ENCODE measurements around the gene MAP4K5. TPM values are rescaled to one million over a fixed set of nuclear protein-coding genes. Genes with fewer than 3 reads are reported as not detected.

The MAP4K5 gene
- polyA plus RNA-seq, 2 of the 4 experiments (the other 2 are of a cell fraction): 18.7 to 30.8 TPM

GRCh38 chr14:50533241-50533705, 904 bp upstream of the MAP4K5 start:
- no peak for DNase-seq (ENCODE audit: low read depth in 1 of 2, low spot score in 1 of 2)
- no peak for FAIRE-seq
- no peak for ATAC-seq
- ChIA-PET CTCF (no interaction called here), POLR2A (interaction anchor here (1.2 kb wide), 1 partner anchor 212 kb away, joined by 3 read pairs; no protein-coding TSS in a partner anchor)
- Histone ChIP-seq H3K4me1 (peaks cover 32% of the 10 kb centered on the region), H3K4me2 (peak overlapping the region; percentile 88), H3K9me3 (no peaks in the 10 kb centered on the region), H3K27ac (peak overlapping the region; percentile 94 to 99; a peak in 4 of 6 replicates), H3K4me3 (peak overlapping the region; percentile 83; the same call in 2 of the 3 replicates)
- TF ChIP-seq EHF (CRISPR knock-in tag; IDR thresholded peaks at IDR 0.05): no peak
- no peak for TF ChIP-seq CBX2 (IDR thresholded peaks at IDR 0.05; ENCODE audit: borderline replicate concordance, low read depth)
- no peak for TF ChIP-seq REST (IDR thresholded peaks at IDR 0.05)
- no peak for TF ChIP-seq ZC3H11A (IDR thresholded peaks at IDR 0.05)
- no peak for TF ChIP-seq CBX8 (IDR thresholded peaks at IDR 0.05)
- TF ChIP-seq CHD2 (IDR thresholded peaks at IDR 0.05; ENCODE audit: low read length, partially characterized antibody): no peak
- no peak for TF ChIP-seq KDM1A (IDR thresholded peaks at IDR 0.05; ENCODE audit: low read depth)
- no peak for TF ChIP-seq RAD21 (conservative IDR thresholded peaks at IDR 0.05 in 1 of 2, IDR thresholded peaks at IDR 0.05 in 1 of 2)
- no peak for TF ChIP-seq HMGXB4 (CRISPR knock-in tag; IDR thresholded peaks at IDR 0.05; ENCODE audit: borderline replicate concordance)
- TF ChIP-seq POLR2A (IDR thresholded peaks at IDR 0.05; ENCODE audit: low read length): no peak
- TF ChIP-seq PHF8 (IDR thresholded peaks at IDR 0.05; ENCODE audit: borderline replicate concordance, low read depth): no peak
- 47% methylated on average over 5 of the region's 5 CpGs for WGBS (ENCODE audit: missing lambda C conversion rate)

GRCh38 chr14:50531595-50532501, 521 bp downstream of the MAP4K5 start:
- Histone ChIP-seq H3K4me3 (peak overlapping the region; percentile 83), H3K27ac (peak overlapping the region; percentile 94 to 99), H3K4me1 (peaks cover 42% of the 10 kb centered on the region), H3K4me2 (peak overlapping the region; percentile 88), H3K9me3 (no peaks in the 10 kb centered on the region)
- peak; percentile 73 to 78 for ATAC-seq
- TF ChIP-seq TFCP2L1 (CRISPR knock-in tag; IDR thresholded peaks at IDR 0.05) (no peak), ZFP36 (IDR thresholded peaks at IDR 0.05; ENCODE audit: borderline replicate concordance, partially characterized antibody) (no peak), HMGXB4 (CRISPR knock-in tag; IDR thresholded peaks at IDR 0.05; ENCODE audit: borderline replicate concordance) (peak; percentile 95), ZNF302 (CRISPR knock-in tag; IDR thresholded peaks at IDR 0.05) (no peak), PHF8 (IDR thresholded peaks at IDR 0.05; ENCODE audit: borderline replicate concordance, low read depth) (peak; percentile 97), JUNB (IDR thresholded peaks at IDR 0.05) (no peak), BCL3 (IDR thresholded peaks at IDR 0.05) (0 out of 3 replicates have a peak, but pooled peaks have one; percentile 74), ZC3H11A (IDR thresholded peaks at IDR 0.05) (no peak)
- ChIA-PET CTCF (interaction anchor here (0.5 to 1.4 kb wide), 34 partner anchors 9 to 900 kb away, joined by 3 to 10 read pairs (median 3); partner anchors contain the start of genes CDKL1, DMAC2L and L2HGDH), POLR2A (interaction anchor here (1.0 to 1.2 kb wide), 2 partner anchors 211 to 219 kb away, joined by 3 to 11 read pairs; partner anchors contain the start of genes DMAC2L and L2HGDH)
- no peak for FAIRE-seq
- WGBS (ENCODE audit: missing lambda C conversion rate): under 1% methylated on average over 47 of the region's 82 CpGs
- peak in 1 of 2 experiments; percentile 61 for DNase-seq (ENCODE audit: low read depth in 1 of 2, low spot score in 1 of 2)

Data from A549 (cell line).